ENCODE measurements around the gene NEIL1.
"Not testable (repeated sequence)": the region's sequence is repeated elsewhere in the genome, so short reads cannot be mapped to it uniquely, and the experiment has no call there.

NEIL1 gene

GRCh38 chr15:75358771-75359536 lies 12.1 kb downstream of the NEIL1 start:
- no peak for DNase-seq

DNA sequence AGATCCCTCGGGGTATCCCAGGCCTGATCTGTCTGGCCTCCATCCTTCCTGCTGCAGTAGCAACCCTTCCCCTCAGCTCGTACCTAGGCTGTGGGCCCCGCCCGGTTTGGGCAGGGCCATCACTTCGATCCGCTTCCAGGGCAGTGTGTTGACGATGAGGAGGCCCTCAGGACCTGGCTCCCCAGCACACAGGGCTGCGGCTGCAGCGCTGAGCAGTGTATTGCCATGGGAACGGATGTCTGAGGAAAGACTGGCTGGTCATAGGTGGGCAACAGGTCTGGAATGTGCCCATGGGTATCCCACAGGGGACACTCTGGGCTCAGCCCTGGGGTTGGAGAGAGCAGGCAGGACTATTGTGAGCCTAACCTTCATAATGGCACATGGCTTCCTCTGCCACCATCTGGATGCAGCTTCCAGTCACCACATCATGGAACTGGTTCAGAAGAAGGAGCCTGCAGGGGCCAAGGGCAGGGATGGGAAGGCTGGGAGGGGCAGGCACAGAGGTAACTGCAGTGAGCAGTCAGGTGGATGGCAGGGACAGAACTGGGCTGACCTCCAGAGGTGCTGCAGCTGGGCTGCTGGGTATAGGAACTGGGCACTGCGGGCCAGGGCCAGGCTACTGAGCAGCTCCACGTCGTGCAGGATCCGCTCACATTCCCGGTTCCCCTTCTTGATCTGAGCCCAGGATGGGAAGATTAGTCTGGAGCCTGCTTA lies 12.9 kb downstream of the NEIL1 start:
- DNase-seq = no peak

- no peak for DNase-seq
These were observed 13.6 kb downstream of the NEIL1 start for GRCh38 chr15:75360391-75360790.

- no peak for DNase-seq
These were observed 14.0 kb downstream of the NEIL1 start for GRCh38 chr15:75360856-75361255.

- no peak for DNase-seq
These were observed 14.6 kb downstream of the NEIL1 start for GRCh38 chr15:75361361-75361988.

DNA sequence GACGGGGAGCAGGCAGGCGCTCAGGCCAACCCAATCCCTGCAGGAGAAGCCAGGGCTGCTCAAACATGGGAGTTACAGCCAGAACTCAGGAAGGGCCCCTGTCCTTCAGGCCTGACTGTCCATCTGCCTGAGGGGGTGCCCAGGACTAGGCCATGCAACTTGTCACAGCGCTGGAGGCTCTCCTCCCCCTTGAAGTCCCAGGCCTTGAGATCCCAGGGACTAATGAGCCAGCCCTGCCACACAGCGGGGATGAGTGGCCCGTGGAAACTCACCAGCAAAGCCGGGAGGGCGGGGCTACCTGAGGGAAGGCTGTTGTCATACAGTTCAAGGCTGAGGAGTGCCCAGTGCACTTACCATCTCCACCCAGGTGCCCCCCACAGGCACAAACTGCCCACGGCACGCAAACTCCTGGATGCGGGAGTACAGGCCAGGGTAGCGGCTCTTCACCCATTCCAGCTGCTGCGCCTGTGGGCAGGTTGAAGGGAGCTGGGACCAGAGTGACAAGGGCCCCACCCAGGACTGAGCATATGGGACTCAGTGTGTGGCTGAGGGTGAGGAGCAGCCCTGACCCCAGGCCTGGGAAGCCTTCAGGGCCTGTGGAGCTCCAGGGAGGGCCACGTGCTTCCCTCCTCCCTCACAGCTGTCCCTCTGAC lies 15.3 kb downstream of the NEIL1 start:
- no peak for DNase-seq

- no peak for DNase-seq
These were observed 15.9 kb downstream of the NEIL1 start for GRCh38 chr15:75362642-75363249.

- no peak for DNase-seq
These were observed 16.9 kb downstream of the NEIL1 start for GRCh38 chr15:75363786-75364185.

- no peak for DNase-seq
These were observed 18.0 kb downstream of the NEIL1 start for GRCh38 chr15:75364881-75365280.

GRCh38 chr15:75366163-75366562 lies 19.3 kb downstream of the NEIL1 start:
- DNase-seq = no peak

DNA sequence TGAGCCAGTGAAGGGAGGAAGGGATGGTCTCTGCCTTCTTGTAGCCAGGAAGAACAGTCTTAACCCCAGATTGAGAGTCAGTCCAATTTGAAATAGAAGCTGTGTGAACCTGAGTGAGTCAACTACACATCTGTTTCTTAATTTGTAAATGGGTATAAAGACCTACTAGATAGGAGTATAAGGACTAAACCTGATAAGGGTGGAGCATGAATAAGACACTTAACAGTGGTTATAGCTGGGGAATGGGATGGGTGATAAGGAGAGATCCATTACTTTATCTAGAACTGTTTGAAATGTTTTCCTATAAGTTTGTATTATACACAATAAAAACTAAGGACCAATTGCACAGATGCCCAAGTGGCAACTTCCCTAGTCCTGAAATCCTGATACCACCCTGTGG lies 20.2 kb downstream of the NEIL1 start:
- no peak for DNase-seq

GRCh38 chr15:75367406-75367912 lies 20.6 kb downstream of the NEIL1 start:
- DNase-seq = no peak

DNA sequence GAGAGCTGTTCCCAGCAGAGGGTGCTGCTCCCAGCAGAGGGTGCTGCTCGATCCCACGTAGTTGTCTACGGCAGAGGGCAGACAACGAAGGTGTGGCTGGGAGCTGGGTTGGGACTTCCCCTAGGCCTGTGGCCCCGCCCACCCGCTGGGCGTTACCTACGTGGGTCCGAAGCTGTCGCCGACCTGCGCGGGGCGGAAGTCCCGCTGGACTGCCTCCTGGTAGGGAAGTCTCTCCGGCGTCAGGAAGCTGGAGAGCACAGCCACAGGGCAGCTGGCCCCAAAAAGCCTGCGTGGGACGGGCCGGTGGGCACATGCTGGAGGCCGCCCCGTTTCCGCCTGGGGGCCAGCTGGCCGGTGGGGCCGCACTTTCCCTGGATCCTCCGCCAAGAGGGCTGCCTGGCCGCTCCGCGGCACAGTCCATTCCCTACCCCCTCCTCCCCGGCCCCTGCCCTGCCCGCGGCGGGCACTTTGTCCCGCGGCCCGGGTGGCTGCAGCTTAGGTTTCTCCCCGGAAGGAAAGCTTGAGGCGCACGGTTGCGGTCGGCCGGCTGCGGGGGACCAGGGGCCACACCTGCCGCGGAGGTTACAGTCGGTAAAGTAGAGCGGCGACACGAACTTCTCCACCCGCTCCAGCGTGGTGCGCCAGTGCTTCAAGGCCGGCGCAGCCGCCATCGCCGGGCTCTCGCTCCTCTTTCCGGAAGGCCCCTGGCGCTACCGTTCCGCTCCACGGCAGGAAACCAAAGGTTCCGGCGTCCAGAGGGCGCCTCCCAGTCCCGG lies 21.3 kb downstream of the NEIL1 start, which contains the start of gene MAN2C1:
Gene MAN2C1 (minus strand): TSS at position 695 of the 776 bp plus-strand sequence. CDS start 24 bp downstream, at position 671.
- DNase-seq = peak; percentile 91 to 92

GRCh38 chr15:75368689-75369239 lies 21.9 kb downstream of the NEIL1 start:
- no peak for DNase-seq

DNA sequence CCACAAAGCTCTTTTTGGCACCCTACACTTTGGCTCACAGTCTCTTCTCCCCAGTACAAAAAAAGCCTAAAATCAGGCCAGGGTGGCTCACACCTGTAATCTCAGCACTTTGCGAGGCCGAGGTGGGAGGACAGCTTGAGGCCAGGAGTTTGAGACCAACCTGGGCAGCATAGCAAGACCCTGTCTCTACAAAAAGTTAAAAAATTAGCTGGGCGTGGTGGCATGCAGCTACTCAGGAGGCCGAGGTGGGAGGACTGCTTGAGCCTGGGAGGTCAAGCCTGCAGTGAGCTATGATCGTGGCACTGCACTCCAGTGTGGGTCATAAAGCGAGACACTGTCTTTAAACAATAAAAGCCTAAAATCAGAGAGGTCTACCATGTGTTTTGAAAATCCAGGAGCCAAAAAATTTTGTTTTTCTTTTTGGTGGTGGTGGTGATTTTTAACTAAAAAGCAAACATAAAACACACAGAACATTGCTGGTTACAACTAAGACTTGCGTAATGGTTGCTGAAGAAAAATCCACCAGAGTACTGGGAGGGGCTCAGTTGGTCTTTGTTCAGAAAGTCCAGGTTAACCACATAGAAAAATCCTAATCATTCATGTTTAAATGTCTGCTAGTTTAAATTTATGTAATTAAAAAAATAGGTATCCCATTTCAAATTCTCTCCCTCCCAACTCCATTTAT lies 23.2 kb downstream of the NEIL1 start:
- DNase-seq = no peak

DNA sequence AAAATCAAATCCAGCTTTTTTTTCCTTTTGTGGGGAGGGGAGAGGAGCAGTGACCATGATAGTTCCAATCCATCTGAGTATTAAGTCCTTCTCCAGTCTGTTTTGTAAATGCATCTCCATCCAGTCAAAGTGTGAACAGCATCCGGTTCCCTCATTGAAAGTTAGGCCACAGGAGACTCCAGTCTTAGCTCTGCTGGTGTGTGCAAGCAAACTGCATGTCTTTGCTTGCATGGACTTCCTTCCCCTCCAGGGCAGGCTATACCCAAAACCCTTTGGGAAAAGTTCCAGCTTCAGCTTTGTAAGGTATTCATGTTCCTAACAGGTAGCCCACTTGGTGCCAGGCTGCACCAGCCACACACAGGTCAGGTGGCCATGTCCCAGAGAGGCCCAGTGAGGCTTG lies 24.6 kb downstream of the NEIL1 start:
- DNase-seq = no peak

DNA sequence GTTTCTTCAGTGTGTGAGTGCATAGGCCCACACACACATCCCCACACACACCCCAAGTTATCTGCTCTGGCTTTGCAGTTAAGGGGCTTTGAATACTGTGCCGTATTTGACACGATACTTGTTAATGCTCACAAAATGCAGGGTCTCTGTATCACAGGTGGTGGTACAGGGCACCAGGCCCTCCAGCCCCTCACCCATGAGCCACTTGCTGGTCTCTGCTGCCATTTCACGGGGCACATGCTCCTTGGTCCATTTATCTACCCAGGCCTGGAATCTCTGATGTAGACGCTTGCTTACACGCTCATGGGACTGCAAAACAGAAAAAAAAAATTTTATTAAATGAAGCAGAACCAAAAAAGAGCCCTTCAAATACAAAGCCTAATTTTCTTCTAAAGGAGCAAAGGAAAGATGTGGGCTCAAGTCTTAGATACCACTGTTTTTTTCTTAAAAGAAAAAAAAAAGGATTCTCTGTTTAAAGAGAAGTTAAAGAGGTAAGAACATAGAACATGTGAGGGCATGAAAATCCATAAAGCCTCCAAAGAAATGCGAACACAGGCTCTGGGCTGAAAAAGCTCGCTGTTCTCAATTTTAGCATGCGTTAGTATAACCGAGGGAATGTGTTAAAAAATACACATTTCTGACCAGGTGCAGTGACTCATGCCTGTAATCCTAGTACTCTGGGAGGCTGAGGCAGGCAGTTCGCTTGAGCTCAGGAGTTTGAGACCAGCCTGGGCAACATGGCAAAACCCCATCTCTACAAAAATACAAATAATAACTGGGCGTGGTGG lies 25.3 kb downstream of the NEIL1 start:
- DNase-seq = no peak

- no peak for DNase-seq
These were observed 33.9 kb downstream of the NEIL1 start for GRCh38 chr15:75380773-75381172.

GRCh38 chr15:75383986-75384385 lies 37.1 kb downstream of the NEIL1 start:
- DNase-seq = not testable (repeated sequence)

DNA sequence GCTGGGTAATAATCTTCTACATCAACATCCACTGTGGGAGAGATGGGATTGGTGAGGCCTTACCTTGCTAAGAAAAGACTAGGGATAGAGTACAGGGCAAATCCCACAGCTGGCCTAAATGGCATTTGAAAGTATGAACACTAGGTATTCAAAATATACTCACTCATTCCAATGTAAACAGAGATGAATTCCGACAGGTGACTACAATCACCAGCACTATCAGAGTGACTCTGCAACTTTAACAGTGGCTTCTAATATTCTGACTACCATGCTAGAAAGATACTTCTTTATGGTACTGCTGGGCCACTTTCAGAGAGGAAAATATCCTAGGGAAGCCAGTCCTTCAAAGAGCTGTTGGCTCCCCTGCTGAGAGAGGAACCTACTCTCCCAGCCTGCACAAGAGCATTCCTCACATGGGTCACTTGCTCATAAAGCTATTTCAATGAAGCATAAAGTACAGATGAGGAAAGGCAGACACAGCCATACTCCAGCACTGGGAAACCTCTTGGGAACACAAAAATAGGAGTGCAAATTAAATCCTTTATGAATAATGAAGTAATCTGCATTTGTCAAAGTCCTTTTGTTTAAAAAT lies 43.0 kb downstream of the NEIL1 start:
- no peak for DNase-seq

Measured in stimulated activated CD4-positive, alpha-beta T cell treated with anti-CD3 and anti-CD28 coated beads, Interleukin-2, amount 100 ng/mL, for 48 hours (primary cell).